Measurements from ENCODE around the gene PLA2G1B. TPM values are rescaled to one million over a fixed set of nuclear protein-coding genes. Genes with fewer than 3 reads are reported as not detected.

The PLA2G1B gene
- total and polyA plus RNA-seq, 9 of the 15 experiments (the other 6 are each of a cell fraction or from before 2014, with no cell fraction given) = 1.4 TPM; not detected in 8

- FAIRE-seq (no peak), ATAC-seq (no peak), DNase-seq (ENCODE audit: extremely low read depth in 1 of 4, low spot score in 3 of 4) (no peak)
- no peaks in the 10 kb centered on the region for H3K36me3 ChIP-seq (ENCODE audit: control insufficient read depth, insufficient read depth, low read length)
- H2AFZ ChIP-seq (ENCODE audit: low read depth, low read length) = no peak overlapping the region
- 14% methylated on average over 6 of the region's 6 CpGs for WGBS (ENCODE audit: insufficient coverage, low coverage, missing lambda C conversion rate)
- H3K9ac ChIP-seq (ENCODE audit: insufficient read depth in 1 of 2, low read depth in 2 of 2, low read length in 2 of 2) = no peak overlapping the region
- no peak overlapping the region for H3K4me2 ChIP-seq (ENCODE audit: insufficient read depth, low read length)
- 0 out of 2 replicates have a peak, but pooled peaks cover 5% of the 10 kb centered on the region for H4K20me1 ChIP-seq (replicated peaks; ENCODE audit: control insufficient read depth, insufficient read depth, low read length)
- ChIA-PET CTCF (ENCODE audit: low intra/inter-chr PET ratio) (no interaction called here), POLR2A (interaction anchor here (0.6 to 2.1 kb wide), 4 partner anchors 14 to 61 kb away, joined by 3 to 8 read pairs (median 3); partner anchors contain the start of gene RNU4-2)
- intact Hi-C loops (cut with micrococcal nuclease) = no loop called here
- H3K9me1 ChIP-seq (ENCODE audit: control insufficient read depth, insufficient read depth, low read length) = no peaks in the 10 kb centered on the region
- H3K27me3 ChIP-seq (ENCODE audit: control insufficient read depth in 2 of 2, insufficient read depth in 2 of 2, low read length in 2 of 2) = peaks cover 15 to 37% of the 10 kb centered on the region in 2 experiments; a peak in 4 of 5 replicates
- no peak overlapping the region for H3K4me3 ChIP-seq
- BruUV-seq (replicated peaks) = no TSS peak
- in situ Hi-C loops (cut with MboI) = loop anchor here (5.0 kb wide), 1 partner anchor 79 kb away; no protein-coding TSS in a partner anchor
- no peaks in the 10 kb centered on the region for H3K79me2 ChIP-seq (ENCODE audit: control insufficient read depth, insufficient read depth, low read length)
- no peaks in the 10 kb centered on the region for H3K9me3 ChIP-seq (replicated peaks; ENCODE audit: control insufficient read depth, insufficient read depth, low read depth, low read length)
- no peak overlapping the region for H3K27ac ChIP-seq (ENCODE audit: extremely low read depth, low read depth, low read length)
- peaks cover 0 to 5% of the 10 kb centered on the region in 2 experiments; a peak in 3 of 5 replicates for H3K4me1 ChIP-seq (replicated peaks in 1 of 2; ENCODE audit: control insufficient read depth in 2 of 2, insufficient read depth in 2 of 2, low read length in 2 of 2)
- TF ChIP-seq FOS (IDR thresholded peaks at IDR 0.05; ENCODE audit: extremely low read depth, insufficient read length) (no peak), TARDBP (IDR thresholded peaks at IDR 0.05) (no peak), HOXB6 (CRISPR knock-in tag; IDR thresholded peaks at IDR 0.05; ENCODE audit: borderline replicate concordance) (no peak), TRIM25 (IDR thresholded peaks at IDR 0.05; ENCODE audit: borderline replicate concordance) (no peak), ZC3H4 (CRISPR knock-in tag; IDR thresholded peaks at IDR 0.05; ENCODE audit: borderline replicate concordance) (no peak), ZNF197 (CRISPR knock-in tag; IDR thresholded peaks at IDR 0.05; ENCODE audit: low read depth) (no peak), ZZZ3 (IDR thresholded peaks at IDR 0.05) (no peak), GABPB2 (CRISPR knock-in tag; conservative IDR thresholded peaks at IDR 0.05) (no peak), BRCA1 (IDR thresholded peaks at IDR 0.05) (no peak), BRCA1 (CRISPR knock-in tag; IDR thresholded peaks at IDR 0.05) (no peak), MYNN (IDR thresholded peaks at IDR 0.05) (no peak), MYNN (CRISPR knock-in tag; IDR thresholded peaks at IDR 0.05) (no peak), CTCFL (IDR thresholded peaks at IDR 0.05; ENCODE audit: borderline replicate concordance, insufficient read depth, low read depth, low read length, poor library complexity, severe bottlenecking) (no peak), HMBOX1 (IDR thresholded peaks at IDR 0.05) (no peak), E2F6 (IDR thresholded peaks at IDR 0.05; ENCODE audit: borderline replicate concordance in 1 of 2, extremely low read depth in 1 of 2, insufficient read depth in 1 of 2, insufficient read length in 1 of 2, low read depth in 1 of 2, low read length in 1 of 2, poor library complexity in 1 of 2, severe bottlenecking in 1 of 2) (no peak), SIRT6 (IDR thresholded peaks at IDR 0.05; ENCODE audit: low read depth, low read length) (no peak), MYC (IDR thresholded peaks at IDR 0.05; ENCODE audit: low read depth, low read length) (no peak), MYC (CRISPR knock-in tag; IDR thresholded peaks at IDR 0.05; ENCODE audit: borderline replicate concordance, low read depth) (no peak)
Observed at GRCh38 chr12:120353136-120353535, 25.6 kb upstream of the PLA2G1B start.

Data from K562 (cell line).